WTC11 (cell line): ENCODE measurements around the gene TMEM144.

Experiments
- CREB1 ChIP-seq: sonication (generic); formaldehyde crosslinking; IDR thresholded peaks from 2 replicates; pipeline ENCODE4 v1.8.0; 2023; ENCODE audit warnings: mild to moderate bottlenecking, missing genetic modification reagents
- KAT7 ChIP-seq: sonication (generic); formaldehyde crosslinking; IDR thresholded peaks from 2 replicates; pipeline ENCODE4 v1.8.1; 2023; ENCODE audit warnings: missing genetic modification reagents, mild to moderate bottlenecking, borderline replicate concordance
- MXD4 ChIP-seq: fragments of 250-450 bp; sonication (Bioruptor Pico); IDR thresholded peaks from 2 replicates; pipeline ENCODE4 v1.8.0; 2021; ENCODE audit warnings: mild to moderate bottlenecking, moderate library complexity, borderline replicate concordance
- SMAD3 ChIP-seq: sonication (generic); formaldehyde crosslinking; IDR thresholded peaks from 2 replicates; pipeline ENCODE4 v1.8.0; 2022; ENCODE audit warnings: missing genetic modification reagents, mild to moderate bottlenecking, borderline replicate concordance
- TCF7 ChIP-seq: sonication (generic); formaldehyde crosslinking; IDR thresholded peaks from 2 replicates; pipeline ENCODE4 v1.8.0; 2022; ENCODE audit warnings: mild to moderate bottlenecking, low read depth, missing genetic modification reagents, moderate library complexity
- TF ChIP-seq, protein P1 (sequence below): sonication (generic); formaldehyde crosslinking; conservative IDR thresholded peaks from 2 replicates; pipeline ENCODE4 v1.8.1; 2022; ENCODE audit warnings: mild to moderate bottlenecking, missing genetic modification reagents
- TF ChIP-seq, protein P2 (sequence below): sonication (generic); formaldehyde crosslinking; IDR thresholded peaks from 2 replicates; pipeline ENCODE4 v1.8.1; 2022; ENCODE audit warnings: missing genetic modification reagents, borderline replicate concordance
- TF ChIP-seq, protein P3 (sequence below): sonication (generic); formaldehyde crosslinking; IDR thresholded peaks from 2 replicates; pipeline ENCODE4 v1.8.0; 2022; ENCODE audit warnings: mild to moderate bottlenecking, missing genetic modification reagents
- TF ChIP-seq, protein P4 (sequence below): fragments of 200-600 bp; IDR thresholded peaks from 2 replicates; pipeline ENCODE4 v1.8.0; 2022; ENCODE audit warnings: antibody characterized with exemption

DNA sequence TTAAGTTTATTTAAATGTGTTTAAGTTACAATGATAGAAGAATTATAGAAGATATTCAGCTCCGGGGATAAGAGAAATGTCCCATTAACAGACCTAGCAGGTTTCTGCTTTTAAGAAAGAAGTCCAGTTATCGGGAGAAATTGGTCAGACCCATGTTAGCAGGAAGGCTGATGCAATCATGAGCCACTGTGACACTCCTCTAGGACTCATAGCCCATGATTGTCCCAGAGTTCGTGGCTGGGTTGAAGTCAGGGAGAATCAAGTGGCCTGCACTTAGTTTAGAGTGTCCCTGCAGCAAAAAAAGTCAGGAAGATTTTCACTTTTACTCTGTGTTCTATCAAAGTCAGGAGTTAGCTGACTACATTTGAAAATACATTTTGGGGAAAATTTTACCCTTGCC is 72.0 kb downstream of the TMEM144 start:
- TF ChIP-seq, protein P1, sequence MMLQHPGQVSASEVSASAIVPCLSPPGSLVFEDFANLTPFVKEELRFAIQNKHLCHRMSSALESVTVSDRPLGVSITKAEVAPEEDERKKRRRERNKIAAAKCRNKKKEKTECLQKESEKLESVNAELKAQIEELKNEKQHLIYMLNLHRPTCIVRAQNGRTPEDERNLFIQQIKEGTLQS = no peak
- no peak for TF ChIP-seq TCF7 (CRISPR knock-in tag)
- TF ChIP-seq, protein P2, sequence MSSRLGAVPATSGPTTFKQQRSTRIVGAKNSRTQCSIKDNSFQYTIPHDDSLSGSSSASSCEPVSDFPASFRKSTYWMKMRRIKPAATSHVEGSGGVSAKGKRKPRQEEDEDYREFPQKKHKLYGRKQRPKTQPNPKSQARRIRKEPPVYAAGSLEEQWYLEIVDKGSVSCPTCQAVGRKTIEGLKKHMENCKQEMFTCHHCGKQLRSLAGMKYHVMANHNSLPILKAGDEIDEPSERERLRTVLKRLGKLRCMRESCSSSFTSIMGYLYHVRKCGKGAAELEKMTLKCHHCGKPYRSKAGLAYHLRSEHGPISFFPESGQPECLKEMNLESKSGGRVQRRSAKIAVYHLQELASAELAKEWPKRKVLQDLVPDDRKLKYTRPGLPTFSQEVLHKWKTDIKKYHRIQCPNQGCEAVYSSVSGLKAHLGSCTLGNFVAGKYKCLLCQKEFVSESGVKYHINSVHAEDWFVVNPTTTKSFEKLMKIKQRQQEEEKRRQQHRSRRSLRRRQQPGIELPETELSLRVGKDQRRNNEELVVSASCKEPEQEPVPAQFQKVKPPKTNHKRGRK (CRISPR knock-in tag) = no peak
- TF ChIP-seq, protein P3, sequence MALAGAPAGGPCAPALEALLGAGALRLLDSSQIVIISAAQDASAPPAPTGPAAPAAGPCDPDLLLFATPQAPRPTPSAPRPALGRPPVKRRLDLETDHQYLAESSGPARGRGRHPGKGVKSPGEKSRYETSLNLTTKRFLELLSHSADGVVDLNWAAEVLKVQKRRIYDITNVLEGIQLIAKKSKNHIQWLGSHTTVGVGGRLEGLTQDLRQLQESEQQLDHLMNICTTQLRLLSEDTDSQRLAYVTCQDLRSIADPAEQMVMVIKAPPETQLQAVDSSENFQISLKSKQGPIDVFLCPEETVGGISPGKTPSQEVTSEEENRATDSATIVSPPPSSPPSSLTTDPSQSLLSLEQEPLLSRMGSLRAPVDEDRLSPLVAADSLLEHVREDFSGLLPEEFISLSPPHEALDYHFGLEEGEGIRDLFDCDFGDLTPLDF = no peak
- no peak for TF ChIP-seq MXD4 (CRISPR knock-in tag)
- no peak for TF ChIP-seq KAT7 (CRISPR knock-in tag)
- TF ChIP-seq SMAD3 (CRISPR knock-in tag) = no peak
- TF ChIP-seq, protein P4, sequence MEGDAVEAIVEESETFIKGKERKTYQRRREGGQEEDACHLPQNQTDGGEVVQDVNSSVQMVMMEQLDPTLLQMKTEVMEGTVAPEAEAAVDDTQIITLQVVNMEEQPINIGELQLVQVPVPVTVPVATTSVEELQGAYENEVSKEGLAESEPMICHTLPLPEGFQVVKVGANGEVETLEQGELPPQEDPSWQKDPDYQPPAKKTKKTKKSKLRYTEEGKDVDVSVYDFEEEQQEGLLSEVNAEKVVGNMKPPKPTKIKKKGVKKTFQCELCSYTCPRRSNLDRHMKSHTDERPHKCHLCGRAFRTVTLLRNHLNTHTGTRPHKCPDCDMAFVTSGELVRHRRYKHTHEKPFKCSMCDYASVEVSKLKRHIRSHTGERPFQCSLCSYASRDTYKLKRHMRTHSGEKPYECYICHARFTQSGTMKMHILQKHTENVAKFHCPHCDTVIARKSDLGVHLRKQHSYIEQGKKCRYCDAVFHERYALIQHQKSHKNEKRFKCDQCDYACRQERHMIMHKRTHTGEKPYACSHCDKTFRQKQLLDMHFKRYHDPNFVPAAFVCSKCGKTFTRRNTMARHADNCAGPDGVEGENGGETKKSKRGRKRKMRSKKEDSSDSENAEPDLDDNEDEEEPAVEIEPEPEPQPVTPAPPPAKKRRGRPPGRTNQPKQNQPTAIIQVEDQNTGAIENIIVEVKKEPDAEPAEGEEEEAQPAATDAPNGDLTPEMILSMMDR = no peak
- TF ChIP-seq CREB1 (CRISPR knock-in tag) = no peak
